GM19043 (cell line): ENCODE data around the gene URI1.
"Not testable (repeated sequence)": the region's sequence is repeated elsewhere in the genome, so short reads cannot be mapped to it uniquely, and the experiment has no call there.

Experiments used
- ATAC-seq: cut with Tn5 transposase; IDR thresholded peaks from one replicate; pipeline ENCODE4 v1.9.1; 2021; ENCODE audit warnings: low read depth; ENCODE audit not compliant: unreplicated experiment

URI1 gene

DNA sequence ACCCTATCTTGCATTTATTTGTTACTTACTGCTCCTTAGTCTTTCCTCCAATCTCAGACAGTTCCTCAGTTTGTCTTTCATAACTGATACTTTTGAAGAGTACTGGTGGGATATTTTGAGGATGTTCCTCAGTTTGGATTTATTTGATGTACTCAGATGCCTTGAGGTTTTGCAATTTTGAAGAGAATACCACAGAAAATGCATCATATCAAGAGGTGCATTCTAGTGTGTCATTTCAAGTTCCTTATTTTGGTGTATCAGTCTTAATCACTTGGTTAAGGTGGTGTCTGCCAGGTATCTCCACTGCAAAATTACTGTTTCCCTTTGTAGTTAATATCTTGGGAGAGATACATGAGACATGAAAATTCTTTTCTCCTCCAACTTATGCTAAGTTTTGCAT is 75.1 kb downstream of the URI1 start:
- no peak for ATAC-seq

DNA sequence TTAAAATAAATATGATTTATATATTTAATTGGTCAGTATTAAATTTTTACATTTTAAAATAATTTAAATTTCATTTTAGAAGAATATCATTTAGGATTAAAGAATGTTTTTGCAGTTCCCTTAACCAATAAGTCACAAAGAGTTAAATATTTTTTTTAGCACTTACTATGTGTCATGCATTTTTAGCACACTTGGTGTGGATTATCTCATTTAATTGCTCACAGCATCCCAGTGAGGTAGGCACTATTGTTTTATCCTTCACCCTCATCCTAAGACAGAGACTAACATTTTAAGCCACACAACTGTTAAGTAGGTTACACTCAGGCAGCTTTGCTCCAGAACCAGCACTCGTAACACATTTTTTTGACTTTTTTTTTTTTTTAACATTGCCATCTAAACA is 78.2 kb downstream of the URI1 start:
- ATAC-seq, result no peak

DNA sequence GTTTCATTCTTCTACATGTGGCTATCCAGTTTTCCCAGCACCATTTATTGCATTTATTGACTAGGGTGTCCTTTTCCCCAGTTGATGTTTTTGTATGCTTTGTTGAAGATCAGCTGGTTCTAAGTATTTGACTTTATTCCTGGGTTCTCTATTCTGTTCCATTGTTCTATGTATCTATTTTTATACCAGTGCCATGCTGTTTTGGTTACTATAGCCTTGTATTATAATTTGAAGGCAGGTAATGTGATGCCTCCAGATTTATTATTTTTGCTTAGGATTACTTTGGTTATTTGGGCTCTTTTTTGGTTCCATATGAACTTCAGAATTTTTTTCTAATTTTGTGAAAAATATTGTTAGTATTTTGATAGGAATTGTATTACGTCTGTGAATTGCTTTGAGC is 80.6 kb downstream of the URI1 start:
- ATAC-seq, result no peak

DNA sequence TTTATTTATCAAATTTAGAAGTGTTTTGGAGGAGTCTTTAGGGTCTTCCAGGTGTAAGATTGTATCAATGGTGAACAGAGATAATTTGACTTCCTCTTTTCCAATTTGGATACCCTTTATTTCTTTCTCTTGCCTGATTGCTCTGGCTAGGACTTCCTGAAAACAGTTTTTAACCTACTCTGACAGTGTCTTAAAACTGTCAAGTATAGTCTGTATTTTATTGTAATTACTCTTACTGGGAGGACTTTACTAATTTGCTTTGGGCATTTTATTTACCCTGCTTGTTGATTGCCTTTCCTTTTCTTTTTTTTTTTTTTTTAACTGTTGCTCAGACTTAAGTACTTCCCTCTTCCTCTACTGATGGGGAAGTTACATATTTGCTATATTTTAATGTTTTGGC is 81.3 kb downstream of the URI1 start:
- ATAC-seq, result no peak

DNA sequence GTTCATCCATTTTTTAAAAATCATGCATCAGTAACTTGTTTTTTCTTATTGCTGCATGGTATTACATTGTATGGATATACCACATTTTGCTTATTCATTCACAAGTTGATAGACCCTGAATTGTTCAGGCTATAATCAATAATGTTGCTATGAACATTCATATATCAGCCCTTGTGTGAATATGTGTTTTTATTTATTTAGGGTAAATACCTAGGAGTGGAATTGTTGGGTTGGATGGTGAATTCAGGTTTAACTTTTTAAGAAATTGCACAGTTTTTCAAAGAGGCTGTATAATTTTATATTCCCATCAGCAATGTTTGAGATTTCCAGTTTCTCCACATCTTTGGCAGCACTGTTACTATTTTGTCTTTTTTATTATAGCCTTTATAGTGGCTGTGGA is 82.1 kb downstream of the URI1 start:
- ATAC-seq, result no peak

DNA sequence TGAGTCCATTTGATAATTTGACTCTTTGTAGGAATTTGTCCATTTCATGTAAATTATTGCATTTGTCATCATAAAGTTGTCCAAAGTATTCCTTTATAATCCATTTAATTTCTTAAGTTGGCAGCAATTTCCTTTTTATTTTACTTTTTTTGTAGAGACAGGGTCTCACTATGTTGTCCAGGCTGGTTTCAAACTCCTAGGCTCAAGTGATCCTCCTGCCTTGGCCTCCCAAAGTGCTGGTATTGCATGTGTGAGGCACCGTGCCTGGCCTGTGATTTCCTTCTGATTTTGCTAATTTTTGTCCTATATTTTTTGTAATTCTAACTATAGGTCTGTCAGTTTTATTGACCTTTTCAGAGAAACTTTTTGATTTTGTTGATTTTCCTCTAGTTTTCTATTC is 84.9 kb downstream of the URI1 start:
- no peak for ATAC-seq

DNA sequence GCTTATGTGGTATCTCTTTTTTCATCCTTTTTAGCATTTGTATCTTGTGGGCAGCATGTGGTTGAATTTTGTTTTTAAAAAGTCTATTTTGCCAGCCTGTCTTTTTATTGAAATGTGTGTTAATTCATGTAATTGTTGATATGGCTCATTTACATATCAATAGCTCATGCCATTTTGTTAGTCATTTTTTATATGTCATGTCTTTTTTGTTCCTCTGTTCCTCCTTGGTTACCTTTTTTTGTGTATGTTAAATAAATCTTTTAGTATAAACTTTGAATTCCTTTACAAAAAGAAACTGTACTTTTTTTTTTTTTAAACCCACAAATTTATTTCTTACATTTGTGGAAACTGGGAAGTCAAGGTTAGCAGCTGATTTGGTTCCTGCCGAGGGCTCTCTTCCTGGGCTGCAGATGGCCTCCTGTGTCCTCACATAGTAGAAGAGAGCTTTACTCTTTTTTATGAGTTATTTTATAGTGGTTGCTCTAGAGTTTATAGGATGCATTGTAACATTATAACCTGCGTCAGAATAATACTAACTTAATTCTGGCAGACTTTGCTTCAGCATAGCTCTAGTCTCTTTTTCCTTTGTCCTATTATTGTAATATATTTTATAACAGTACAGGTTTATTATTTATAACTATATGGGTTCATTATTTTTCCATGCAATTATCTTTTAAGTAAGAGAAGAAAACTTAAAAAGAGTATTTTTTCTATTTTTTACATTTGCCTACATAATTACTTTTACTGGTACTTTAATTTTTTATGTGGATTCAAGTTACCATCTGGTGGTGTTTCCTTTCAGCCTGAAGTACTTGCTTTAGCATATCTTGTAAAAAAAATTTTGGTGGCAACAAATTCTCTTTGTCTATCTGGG is 86.3 kb downstream of the URI1 start:
- ATAC-seq, result no peak

DNA sequence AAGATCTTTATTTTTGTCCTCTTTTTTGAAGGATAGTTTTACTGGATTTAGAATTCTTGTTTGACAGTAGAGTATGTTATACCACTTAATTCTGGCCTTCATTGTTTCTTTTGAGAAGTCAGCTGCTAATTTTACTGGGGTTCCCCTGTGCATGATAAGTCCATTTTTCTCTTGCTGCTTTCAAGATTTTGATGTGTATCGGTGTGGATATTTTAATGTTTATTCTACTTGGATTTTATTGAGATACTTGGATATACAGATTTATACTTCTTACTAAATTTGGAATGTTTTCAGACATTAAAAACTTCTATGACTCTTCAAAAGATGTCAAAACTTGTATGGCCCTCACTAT is 86.9 kb downstream of the URI1 start:
- ATAC-seq, result no peak

DNA sequence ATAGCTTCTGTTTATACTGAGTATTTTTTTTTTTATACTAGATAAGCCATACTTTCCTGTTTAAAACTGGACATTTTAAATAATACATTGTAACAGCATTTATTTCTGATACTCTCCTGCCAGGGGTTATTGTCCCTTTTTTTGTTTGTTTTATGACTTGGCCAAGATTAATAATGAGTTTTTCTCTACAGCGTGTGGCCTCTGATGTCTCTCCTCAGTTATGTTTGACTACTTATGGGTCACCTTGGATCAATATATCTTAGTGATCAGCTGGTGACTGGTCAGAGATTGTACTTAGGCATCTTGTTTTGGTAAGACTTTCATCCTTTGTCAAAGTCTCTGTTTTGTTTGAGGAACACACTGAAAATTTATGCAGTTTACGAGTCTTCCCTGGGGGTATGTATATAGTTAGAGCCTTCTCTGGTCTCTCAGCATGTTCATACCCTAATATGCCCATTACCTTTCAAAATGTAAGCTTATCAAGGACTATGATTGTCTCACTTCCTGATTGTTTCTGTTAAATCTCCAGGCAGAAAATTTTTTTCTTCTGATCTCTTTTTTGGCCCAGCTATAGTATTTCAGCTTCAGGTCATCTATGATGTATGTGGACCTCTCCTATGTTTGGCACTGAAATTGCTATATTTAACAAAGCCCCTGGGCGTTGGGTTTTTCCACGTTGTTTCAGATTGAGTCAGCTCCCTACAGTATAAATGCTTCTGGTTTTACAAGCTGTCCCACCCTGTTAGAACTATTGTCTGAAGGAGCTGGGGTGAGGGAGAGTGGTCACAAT is 87.9 kb downstream of the URI1 start:
- ATAC-seq, result peak; percentile 71

DNA sequence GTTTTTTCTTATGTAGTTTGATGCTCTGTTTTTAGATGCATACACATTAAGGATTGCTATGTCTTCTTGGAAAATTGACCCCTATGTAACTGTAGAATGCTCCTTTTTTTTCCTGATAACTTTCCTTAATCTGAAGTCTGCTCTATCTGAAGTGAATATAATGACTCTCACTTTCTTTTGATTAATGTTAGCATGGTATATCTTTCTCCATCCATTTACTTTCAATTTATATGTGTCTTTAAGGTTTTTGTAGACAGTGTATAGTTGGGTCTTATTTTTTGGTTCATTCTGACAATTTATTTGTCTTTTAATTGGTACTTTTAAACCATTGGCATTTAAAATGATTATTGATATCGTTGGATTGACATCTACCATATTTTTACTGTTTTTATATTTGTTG is 92.3 kb downstream of the URI1 start:
- ATAC-seq, result no peak

DNA sequence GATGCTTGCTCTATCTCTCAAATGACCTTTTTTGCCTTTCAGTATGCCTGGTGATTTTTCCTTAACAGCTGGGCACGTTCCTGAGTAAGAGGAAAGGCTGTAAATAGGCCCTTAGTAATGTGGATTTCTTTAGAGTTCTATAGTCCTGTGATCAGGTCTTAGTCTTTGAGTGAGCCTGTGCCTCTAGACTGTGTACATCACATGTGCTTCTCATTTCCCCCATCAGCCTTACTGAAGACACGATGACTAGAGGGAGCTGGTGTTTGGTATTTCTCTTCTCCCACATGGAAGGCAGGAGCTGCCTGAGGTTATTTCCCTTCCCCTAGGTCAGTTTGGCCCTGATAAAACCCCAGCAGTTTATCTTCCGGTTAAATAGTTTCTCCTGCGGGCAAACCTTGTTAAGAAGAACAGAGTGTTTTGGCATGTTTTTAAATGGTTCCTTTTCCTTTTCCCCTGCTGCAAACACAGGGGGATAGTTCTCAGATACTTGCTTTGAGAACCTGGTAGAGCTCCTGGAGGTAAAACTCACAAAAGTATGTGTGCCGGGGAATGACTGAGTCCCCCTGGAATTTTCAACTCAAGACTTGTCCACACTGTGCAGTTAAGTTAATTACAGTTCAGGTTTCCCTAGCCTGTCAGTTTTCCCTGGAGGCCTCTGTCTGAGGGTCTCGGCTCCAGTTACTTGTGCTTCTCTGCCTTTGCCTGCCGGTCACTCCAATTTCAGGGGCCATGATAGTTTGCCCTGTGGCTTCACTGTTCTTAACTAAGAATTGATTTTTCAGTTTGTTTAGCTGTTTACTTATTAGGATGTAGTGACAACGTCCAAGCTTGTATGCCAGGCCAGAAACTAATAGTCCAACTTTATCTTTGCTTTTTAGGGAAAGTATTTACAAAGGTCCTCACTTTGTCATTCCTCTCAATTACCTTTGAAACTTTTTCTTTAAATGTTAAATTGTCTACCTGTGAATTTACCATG is 94.4 kb downstream of the URI1 start:
- no peak for ATAC-seq

DNA sequence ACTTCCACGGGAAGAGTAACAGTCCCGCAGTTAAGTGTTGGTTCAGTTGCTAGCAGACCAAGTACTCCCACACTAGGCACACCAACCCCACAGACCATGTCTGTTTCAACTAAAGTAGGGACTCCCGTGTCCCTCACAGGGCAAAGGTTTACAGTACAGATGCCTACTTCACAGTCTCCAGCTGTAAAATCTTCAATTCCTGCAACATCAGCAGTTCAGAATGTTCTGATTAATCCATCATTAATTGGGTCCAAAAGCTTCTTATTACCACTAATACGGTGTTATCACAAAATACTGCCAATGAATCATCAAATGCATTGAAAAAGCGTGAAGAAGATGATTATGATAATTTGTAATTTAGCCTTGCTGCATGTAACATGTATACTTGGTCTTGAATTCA is 95.8 kb downstream of the URI1 start:
- no peak for ATAC-seq

DNA sequence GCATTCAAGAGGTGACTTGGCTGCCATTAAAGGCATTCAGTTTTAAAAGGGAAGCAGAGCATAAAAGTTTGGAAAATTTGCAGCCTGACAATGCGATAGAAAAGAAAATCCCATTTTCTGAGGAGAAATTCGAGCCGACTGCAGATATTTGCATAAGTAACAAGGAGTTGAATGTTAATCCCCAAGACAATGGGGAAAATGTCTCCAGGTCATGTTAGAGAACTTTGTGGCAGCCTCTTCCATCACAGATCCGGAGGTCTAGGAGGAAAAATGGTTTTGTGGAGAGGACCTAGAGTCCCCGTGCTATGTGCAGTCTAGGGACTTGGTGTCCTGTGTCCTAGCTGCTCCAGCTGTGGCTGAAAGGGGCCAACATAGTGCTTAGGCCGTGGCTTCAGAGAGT is 99.9 kb downstream of the URI1 start:
- not testable (repeated sequence) for ATAC-seq

DNA sequence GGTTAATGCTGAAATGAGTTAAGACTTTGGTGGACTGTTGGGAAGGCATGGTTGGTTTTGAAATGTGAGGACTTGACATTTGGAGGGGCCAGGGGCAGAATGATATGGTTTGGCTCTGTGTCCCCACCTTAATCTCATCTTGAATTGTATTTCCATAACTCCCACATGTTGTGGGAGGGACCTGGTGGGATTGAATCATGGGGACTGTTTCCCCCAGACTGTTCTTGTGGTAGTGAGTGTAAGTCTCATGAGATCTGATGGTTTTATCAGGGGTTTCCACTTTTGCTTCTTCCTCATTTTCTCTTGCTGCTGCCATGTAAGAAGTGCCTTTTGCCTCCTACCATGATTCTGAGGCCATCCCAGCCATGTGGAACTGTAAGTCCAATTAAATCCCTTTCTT is 101.0 kb downstream of the URI1 start:
- ATAC-seq, result not testable (repeated sequence)

DNA sequence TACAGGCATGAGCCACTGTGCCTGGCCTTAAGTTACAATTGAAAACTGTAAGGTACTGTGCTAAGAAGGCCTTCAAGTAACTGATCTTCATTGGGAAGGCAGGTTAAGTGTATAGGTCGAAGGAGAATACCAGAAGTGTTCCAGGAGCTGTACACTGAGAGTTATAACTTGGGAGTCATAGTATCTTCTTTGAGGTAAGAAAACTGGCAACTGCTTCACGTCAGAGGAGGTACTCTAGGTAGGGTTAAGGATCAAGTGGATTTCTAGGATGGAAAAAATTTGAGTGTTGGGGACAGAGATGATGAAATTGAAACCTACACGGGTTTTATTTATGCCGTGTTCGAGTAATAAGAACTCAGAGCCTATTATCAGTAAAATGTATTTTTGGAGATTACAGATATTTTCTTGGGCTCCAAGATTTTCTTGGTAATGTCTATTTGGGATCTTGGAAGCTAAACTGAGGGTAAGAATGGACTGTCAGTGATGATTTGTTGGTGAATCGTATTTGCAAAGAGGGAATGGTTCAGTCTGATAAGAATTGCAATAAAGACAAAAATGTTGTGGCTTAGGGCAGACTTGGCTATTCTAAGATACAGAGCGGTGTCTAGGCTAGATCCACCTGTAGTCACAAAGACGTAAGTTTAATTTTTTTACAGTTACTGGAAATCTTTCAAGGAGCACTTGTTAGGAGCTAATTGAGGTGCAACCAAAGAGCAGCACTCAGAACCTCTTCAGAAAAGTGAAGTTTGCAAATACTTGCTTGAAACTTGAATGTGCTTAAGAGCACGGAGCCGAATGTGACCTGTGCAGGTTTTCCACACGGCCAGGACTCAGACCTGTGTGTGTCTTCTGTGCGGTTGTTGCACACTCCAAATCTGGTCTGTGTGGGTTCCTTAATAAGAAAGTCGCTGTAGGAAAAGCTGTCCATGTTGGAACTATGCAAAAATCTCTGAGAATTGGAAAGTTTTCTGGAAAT is 102.5 kb downstream of the URI1 start:
- no peak for ATAC-seq

DNA sequence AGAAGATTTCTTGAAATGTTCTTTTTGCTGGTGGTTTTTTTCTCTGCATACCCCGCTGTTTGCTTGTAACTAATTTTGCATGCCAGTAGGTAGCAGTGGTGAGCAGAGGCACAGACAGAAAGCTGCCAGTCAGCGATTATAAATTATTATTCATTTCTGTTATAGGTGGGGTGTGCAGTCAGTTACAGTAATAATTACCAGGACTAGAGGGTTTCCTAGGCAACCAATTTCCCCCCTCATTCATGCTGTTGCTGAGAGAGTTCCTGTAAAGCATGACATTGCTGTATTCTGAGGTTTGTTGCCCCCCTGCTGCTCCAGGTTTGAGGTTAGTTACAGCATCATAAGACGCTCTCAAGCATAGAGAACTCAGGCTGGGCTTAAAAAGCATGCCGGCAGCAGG is 104.5 kb downstream of the URI1 start:
- no peak for ATAC-seq

DNA sequence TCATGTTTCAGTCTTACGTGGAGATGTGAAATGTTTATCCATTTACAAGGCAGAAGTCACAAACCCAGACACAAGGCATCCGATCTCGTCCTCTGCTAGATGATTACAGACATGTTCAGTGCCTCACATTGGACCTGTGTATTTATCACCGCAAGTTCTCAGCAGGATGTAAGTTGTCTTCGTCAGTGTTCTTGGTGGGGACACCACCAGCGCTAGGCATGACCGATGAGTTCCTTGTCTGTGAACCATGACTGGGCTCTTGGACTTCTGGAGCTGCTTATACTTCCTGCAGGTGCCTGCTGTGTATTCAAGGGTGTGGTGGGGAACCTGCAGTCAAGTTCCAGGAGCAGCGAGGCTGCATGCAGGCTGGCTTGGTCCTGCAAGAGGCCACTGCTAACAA is 105.4 kb downstream of the URI1 start:
- no peak for ATAC-seq

DNA sequence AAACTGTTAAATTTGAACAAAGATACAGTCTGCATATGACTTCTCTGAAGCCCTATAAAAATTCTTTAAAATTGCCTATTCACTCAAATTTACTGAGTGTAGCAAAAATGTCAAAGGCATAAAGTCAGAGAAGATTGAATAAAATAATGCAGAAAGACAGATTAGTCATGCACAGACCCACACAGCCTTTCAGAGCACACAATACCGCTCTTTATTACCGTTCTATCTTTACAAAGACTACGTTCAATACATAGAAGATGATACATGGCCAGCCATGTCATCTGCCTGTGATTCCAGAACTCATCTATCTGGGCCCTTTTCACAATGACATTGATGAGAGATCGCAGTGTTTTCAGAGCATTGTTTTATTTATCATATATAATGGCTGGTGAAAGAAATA is 107.2 kb downstream of the URI1 start:
- no peak for ATAC-seq

DNA sequence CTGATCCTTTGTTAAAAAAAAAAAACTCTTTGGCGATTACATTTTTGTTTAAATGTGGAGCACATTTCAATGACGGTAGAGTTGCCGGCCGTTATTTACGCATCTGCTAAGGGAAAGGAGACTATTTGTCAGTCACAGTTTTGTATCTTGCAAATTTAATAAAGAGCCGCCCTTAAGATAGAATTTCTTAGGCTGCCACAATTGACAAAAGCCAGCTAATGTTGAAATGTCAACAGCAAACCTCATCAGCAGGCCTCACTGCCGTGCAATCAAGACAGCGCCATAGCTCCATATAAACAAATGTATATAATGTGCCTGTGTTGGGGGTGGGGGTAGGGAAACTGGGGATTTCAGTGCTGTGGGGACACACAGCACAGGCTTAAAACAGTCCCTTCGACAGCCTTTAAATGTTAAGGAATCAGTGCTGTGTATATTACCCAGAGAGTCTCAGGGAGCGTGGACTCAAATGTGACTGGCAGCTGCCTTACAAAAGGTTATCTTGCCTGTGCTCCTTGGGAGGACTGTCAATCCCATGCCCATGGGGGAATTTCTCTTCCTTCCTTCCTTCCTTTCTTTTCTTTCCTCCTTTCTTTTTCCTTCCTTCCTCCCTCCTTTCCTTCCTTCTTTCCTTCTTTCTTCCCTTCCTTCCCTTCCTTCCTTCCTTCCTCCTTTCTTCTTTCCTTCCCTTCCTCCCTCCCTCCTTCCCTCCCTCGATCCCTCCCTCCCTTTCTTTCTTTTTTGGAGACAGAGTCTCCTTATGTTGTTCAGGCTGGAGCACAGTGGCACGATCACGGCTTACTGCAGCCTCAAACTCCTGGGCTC is 108.0 kb downstream of the URI1 start:
- no peak for ATAC-seq
